HepG2 (cell line): ENCODE results near the gene C11orf68. TPM values are rescaled to one million over a fixed set of nuclear protein-coding genes. Genes with fewer than 3 reads are reported as not detected.

Source experiments
- AHR ChIP-seq: IDR thresholded peaks from 2 replicates; pipeline ENCODE4 v1.6.1; 2018; ENCODE audit warnings: missing genetic modification reagents, missing compliant biosample characterization
- HIC2 ChIP-seq: sonication (generic); formaldehyde crosslinking; IDR thresholded peaks from 2 replicates; pipeline ENCODE4 v1.9.0; 2022; ENCODE audit warnings: low read depth, missing genetic modification reagents
- PCBP1 ChIP-seq: fragments of 200-400 bp; formaldehyde crosslinking; IDR thresholded peaks from 2 replicates; pipeline ENCODE4 v1.6.1; 2017; ENCODE audit warnings: mild to moderate bottlenecking, low read depth, low read length, borderline replicate concordance
- PHF20 ChIP-seq: sonication (generic); formaldehyde crosslinking; IDR thresholded peaks from 2 replicates; pipeline ENCODE4 v1.5.0; 2020; ENCODE audit warnings: mild to moderate bottlenecking, missing genetic modification reagents
- RBAK ChIP-seq: sonication (generic); formaldehyde crosslinking; IDR thresholded peaks from 2 replicates; pipeline ENCODE4 v1.5.1; 2020; ENCODE audit warnings: mild to moderate bottlenecking, missing genetic modification reagents
- TFDP2 ChIP-seq: sonication (generic); formaldehyde crosslinking; IDR thresholded peaks from 2 replicates; pipeline ENCODE4 v1.4.0; 2020; ENCODE audit warnings: missing genetic modification reagents
- ZBTB7A ChIP-seq: sonication (generic); formaldehyde crosslinking; IDR thresholded peaks from 2 replicates; pipeline ENCODE4 v1.8.0; 2022; ENCODE audit warnings: mild to moderate bottlenecking, missing genetic modification reagents
- ZMAT5 ChIP-seq: sonication (generic); formaldehyde crosslinking; IDR thresholded peaks from 2 replicates; pipeline ENCODE4 v1.5.0; 2020; ENCODE audit warnings: mild to moderate bottlenecking, low read depth, missing genetic modification reagents, borderline replicate concordance
- ZNF292 ChIP-seq: sonication (generic); formaldehyde crosslinking; IDR thresholded peaks from 2 replicates; pipeline ENCODE4 v1.8.1; 2022; ENCODE audit warnings: mild to moderate bottlenecking, low read depth, missing genetic modification reagents, borderline replicate concordance
- ZNF597 ChIP-seq: sonication (generic); formaldehyde crosslinking; IDR thresholded peaks from 2 replicates; pipeline ENCODE4 v1.5.0; 2020; ENCODE audit warnings: missing genetic modification reagents
- ZNF687 ChIP-seq: sonication (generic); formaldehyde crosslinking; IDR thresholded peaks from 2 replicates; pipeline ENCODE4 v1.5.1; 2020; ENCODE audit warnings: mild to moderate bottlenecking, missing genetic modification reagents, moderate library complexity
- ZXDC ChIP-seq: sonication (generic); formaldehyde crosslinking; IDR thresholded peaks from 2 replicates; pipeline ENCODE4 v1.5.0; 2020; ENCODE audit warnings: mild to moderate bottlenecking, missing genetic modification reagents
- polyA plus RNA-seq, 8 experiments: library from polyadenylated mRNA; depleted of rRNA in 3 of 8; stranded (reverse) in 7 of 8; unstranded in 1 of 8; fragments of >200 nt; fragmentation: Illumina TruSeq in 4 of 8; extraction: Trizol in 4 of 8; gene quantifications; 2 replicates each; pipeline versions ENCODE4 v1.2.1 to v1.2.3, GENCODE V29; 2011 to 2016; ENCODE audit warnings: low read depth in 4 of 8, missing spikeins in 1 of 8, mixed read lengths in 1 of 8; ENCODE audit not compliant: insufficient read depth in 1 of 8
- total RNA-seq, 5 experiments: library from RNA; depleted of rRNA; stranded (reverse); fragments of >200 nt; fragmentation: Illumina TruSeq; extraction: Trizol; gene quantifications; 2 replicates each; pipeline ENCODE4 v1.2.3, GENCODE V29; 2016; ENCODE audit warnings: low read depth in 1 of 5

The C11orf68 gene
- total and polyA plus RNA-seq, 2 of the 13 experiments (the other 11 are each of a cell fraction or from before 2014, with no cell fraction given): 8.4 to 28.3 TPM

- no peak for TF ChIP-seq ZXDC (CRISPR knock-in tag)
- no peak for TF ChIP-seq ZNF292 (CRISPR knock-in tag)
- no peak for TF ChIP-seq ZMAT5 (CRISPR knock-in tag)
- no peak for TF ChIP-seq ZBTB7A
- peak; percentile 89 for TF ChIP-seq TFDP2 (CRISPR knock-in tag)
- no peak for TF ChIP-seq AHR (CRISPR knock-in tag)
- TF ChIP-seq PHF20 (CRISPR knock-in tag): no peak
- peak; percentile 60 for TF ChIP-seq ZNF687 (CRISPR knock-in tag)
- no peak for TF ChIP-seq ZNF597
- no peak for TF ChIP-seq PCBP1
- TF ChIP-seq RBAK (CRISPR knock-in tag): no peak
- no peak for TF ChIP-seq HIC2 (CRISPR knock-in tag)
Observed at GRCh38 chr11:65911682-65912568, 6.9 kb downstream of the C11orf68 start (continued).
